ENCODE measurements around the gene LSM2. TPM values are rescaled to one million over a fixed set of nuclear protein-coding genes. Genes with fewer than 3 reads are reported as not detected.

Gene LSM2
- polyA plus RNA-seq, 3 donors, result 72.1 to 90.4 (median 82.4) TPM

GRCh38 chr6:31768363-31769257 lies 38.2 kb downstream of the LSM2 start:
- DNase-seq (ENCODE audit: extremely low read depth in 1 of 11, low read depth in 9 of 11, low spot score in 4 of 11), result no peak

- DNase-seq (ENCODE audit: extremely low read depth in 1 of 11, low read depth in 9 of 11, low spot score in 4 of 11), result no peak
These were observed 39.6 kb downstream of the LSM2 start for GRCh38 chr6:31767096-31767645.

DNA sequence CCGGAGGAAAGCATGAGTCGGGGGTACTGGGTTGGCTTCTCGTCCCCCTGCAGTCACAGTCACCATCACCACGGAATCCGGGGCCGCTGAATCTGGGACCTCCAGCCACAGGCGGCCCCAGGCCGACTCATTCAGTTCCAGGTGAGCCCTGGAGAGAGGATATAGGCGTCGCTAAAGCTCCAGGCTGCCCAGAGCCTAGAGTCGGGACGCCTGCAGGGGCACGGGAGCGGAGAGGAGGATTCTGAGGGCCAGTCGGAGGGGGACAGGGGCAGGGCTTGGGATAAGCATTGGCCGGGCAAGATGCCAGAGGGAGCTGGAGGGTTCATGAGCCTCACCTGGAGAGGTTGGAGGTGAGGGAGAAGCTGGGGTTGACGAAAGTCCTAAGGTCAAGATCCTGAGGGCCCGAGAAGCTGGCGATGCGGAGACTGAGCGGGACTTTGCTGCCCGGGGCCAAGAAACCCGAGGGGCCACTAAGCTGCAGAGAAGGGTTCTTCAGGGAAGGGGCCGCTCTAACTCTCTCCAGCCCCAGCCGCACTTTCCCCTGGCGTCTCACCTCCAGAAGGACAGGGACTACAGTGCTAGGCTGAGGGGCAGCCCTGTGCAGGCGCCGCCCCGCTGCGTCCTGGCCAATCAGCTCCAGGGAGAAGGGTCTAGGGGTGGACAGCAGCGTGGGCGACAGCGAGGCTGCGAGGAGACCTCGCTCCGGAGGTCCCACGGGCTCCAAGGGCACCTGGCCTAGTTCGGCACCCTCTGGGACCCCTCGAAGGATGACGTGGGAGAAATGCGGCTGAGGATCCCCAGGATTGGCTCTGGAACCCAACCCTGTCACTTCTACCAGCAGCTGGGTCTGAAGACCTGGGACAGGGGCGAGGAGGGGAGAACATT lies 40.6 kb downstream of the LSM2 start:
- DNase-seq (ENCODE audit: extremely low read depth in 1 of 11, low read depth in 9 of 11, low spot score in 4 of 11), result peak in 5 of 11 donors; percentile 15 to 39 (median 29)

DNA sequence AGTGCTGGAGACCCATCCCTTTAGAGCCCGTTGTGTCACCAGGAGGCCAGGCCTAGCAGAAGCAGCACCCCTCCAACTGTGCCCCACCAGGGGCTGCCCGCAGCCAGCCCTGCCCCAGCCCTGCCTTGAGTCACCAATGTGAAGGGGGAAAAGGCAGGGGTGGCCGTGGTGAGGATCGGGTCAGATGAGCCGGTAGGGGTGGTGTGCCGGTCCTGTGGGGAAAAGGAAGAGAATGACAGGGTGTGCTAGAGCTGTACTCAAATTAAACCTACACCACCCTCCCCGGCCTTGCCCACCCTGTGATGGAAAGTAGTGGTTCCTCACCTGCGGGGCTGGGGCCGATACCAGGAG lies 41.2 kb downstream of the LSM2 start:
- no peak for DNase-seq (ENCODE audit: extremely low read depth in 1 of 11, low read depth in 9 of 11, low spot score in 4 of 11)

DNA sequence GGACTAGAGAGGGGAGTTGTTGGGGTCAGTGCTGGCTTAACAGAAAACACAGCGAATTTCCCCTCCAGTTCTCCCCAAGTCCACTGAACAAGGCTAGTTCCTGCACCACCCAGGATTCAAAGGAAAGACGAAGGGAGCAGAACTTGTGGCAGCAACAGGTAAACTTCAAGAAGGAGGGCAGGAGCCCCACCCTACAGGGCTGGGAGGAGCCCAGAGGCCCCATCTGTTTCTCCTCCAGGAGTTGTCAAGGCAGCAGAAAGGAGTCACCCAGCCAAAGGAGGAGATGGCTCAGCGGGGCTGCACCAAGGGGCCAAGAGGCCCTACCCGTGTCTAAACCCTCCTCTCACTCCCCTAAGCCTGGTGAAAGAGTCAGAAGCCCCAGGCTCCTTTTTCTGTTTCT lies 42.6 kb downstream of the LSM2 start:
- no peak for DNase-seq (ENCODE audit: extremely low read depth in 1 of 11, low read depth in 9 of 11, low spot score in 4 of 11)

DNA sequence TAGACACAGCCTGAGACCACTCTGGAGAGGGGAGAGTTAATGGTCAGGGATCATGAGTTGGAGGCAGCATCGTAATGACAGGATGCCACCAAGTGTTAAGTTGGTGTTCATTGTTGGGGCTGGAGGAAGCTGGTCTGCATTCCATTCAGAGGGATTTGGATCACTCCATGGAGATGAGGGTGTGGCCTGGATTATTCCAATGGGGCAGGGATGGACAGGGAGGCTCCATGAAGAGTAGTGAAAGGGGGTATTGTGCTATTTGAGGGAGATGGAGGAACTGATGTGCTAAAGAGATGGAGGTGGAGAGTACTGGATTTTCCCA lies 43.2 kb downstream of the LSM2 start:
- peak in 3 of 11 donors; percentile 15 to 44 (median 18) for DNase-seq (ENCODE audit: extremely low read depth in 1 of 11, low read depth in 9 of 11, low spot score in 4 of 11)

GRCh38 chr6:31762878-31763618 lies 43.7 kb downstream of the LSM2 start:
- no peak for DNase-seq (ENCODE audit: extremely low read depth in 1 of 11, low read depth in 9 of 11, low spot score in 4 of 11)

- DNase-seq (ENCODE audit: extremely low read depth in 1 of 11, low read depth in 9 of 11, low spot score in 4 of 11), result no peak
These were observed 44.4 kb downstream of the LSM2 start, which contains the start of gene SAPCD1 for GRCh38 chr6:31762356-31762755. SAPCD1 (plus strand) TSS chr6:31762656; CDS start chr6:31763055, 399 bp downstream.

- no peak for DNase-seq (ENCODE audit: extremely low read depth in 1 of 11, low read depth in 9 of 11, low spot score in 4 of 11)
These were observed 45.4 kb downstream of the LSM2 start for GRCh38 chr6:31761343-31761742.

GRCh38 chr6:31760790-31761189 lies 46.0 kb downstream of the LSM2 start:
- DNase-seq (ENCODE audit: extremely low read depth in 1 of 11, low read depth in 9 of 11, low spot score in 4 of 11), result no peak

DNA sequence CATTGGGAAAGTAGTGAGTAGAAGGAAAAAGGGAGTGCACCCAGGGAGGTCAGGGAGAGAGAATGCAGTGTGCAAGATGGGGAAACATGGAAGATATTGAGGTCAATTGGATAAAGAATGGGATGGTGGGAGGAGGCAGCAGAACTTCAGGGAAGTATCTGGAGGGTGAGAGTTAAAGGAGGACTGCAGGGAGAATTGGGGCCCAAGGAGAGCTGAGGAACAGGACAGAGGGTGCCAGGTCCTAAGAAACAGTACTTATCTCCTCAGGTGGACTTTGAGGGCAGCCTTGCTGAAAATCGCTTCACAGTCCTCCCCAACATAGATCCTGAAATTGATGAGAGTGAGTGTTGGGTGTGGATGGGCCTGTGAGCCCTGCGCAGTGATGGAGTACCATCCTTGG lies 48.5 kb downstream of the LSM2 start:
- DNase-seq (ENCODE audit: extremely low read depth in 1 of 11, low read depth in 9 of 11, low spot score in 4 of 11), result no peak

GRCh38 chr6:31752739-31753319 lies 53.9 kb downstream of the LSM2 start:
- DNase-seq (ENCODE audit: extremely low read depth in 1 of 11, low read depth in 9 of 11, low spot score in 4 of 11), result no peak

GRCh38 chr6:31750411-31751022 lies 56.2 kb downstream of the LSM2 start:
- no peak for DNase-seq (ENCODE audit: extremely low read depth in 1 of 11, low read depth in 9 of 11, low spot score in 4 of 11)

DNA sequence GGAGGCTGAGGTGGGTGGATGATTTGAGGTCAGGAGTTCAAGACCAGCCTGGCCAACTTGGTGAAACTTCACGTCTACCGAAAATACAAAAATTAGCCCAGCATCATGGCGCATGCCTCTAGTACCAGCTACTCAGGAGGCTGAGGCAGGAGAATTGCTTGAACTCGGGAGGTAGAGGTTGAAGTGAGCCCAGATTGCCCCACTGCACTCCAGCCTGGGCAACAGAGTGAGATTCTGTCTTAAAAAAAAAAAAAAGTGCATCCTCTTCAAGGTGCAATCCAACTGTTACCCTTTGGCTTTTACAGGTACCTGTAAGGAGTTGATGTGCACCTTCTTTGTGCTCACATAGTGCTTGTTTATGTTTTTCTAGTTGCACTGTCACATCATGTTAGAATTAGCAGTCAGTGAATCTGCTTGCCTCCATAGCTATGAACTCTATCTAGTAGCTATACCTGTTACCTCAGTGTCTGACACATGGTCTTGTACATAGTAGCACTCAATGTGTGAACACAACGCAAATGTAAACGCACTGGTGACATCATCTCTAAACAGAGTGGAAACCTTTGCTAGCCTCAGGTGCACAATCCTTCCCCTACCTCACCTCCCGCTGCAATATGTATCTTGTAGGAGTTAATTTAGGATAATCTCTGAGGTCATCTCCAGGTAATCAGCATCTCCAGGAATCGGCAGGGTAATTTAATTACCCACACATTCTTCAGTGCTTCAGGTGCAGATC lies 57.3 kb downstream of the LSM2 start:
- DNase-seq (ENCODE audit: extremely low read depth in 1 of 11, low read depth in 9 of 11, low spot score in 4 of 11), result no peak

All from renal cortex interstitium (tissue), 11 donors.